GM10248 (cell line): ENCODE data around the gene RBBP7.

Experiments used
- CTCF ChIA-PET: fragments of 300-600 bp; sonication (Branson Sonifier 250); formaldehyde crosslinking; extraction: SDS; loops from one replicate; lab custom pipeline; 2021; ENCODE audit warnings: antibody characterized with exemption; lab: Yijun Ruan, JAX
- POLR2A ChIA-PET: fragments of 350-650 bp; sonication (Branson Sonifier 250); formaldehyde crosslinking; extraction: SDS; loops from one replicate; lab custom pipeline; 2020; ENCODE audit warnings: antibody characterized with exemption; lab: Yijun Ruan, JAX
- DNase-seq: peaks from one replicate; pipeline ENCODE4 v3.0.0; 2012; ENCODE audit errors: extremely low spot score
- TF ChIP-seq, protein P1 (sequence below): IDR thresholded peaks from 2 replicates; pipeline ENCODE4 v1.5.1; 2012; ENCODE audit warnings: mild to moderate bottlenecking, low read depth; ENCODE audit errors: extremely low read depth, missing control alignments, control extremely low read depth

The RBBP7 gene

DNA sequence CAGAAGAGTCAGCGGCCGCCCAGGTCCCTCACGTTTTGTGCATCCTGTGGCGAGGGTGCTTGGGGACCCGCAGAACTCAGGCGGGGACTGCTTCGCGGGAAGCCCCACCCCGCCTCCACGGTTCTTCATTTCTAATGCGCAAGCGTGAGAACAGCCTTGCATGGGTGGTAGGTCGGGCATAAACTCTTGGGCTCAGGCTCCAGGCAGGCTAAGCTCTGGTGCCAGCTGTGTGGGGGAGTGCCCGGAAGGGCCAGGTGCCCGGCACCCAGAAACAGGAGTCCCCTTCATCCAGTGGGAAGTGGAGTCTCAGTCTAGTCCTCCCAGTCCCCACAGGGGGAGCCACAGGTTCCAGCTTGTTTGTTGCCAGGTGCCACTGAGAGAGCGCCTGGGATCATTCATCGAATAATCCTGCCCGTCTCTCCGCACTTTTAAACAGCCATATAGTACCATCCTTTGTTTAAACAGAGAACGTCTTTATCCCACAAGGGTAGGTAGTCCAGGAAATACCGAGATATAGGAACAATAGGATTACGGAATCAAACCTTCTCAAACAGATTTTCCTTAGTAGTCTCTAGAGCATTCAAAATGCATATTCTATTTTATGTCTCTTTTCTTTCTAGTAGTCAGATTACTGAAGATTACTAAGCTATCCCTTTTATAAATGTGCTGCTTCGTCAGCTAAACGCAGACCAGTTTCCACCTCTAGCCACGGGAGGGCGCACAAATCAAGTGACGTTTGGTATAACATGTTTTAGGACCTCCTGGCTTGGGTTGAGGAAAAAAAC is 12.7 kb upstream of the RBBP7 start:
- POLR2A ChIA-PET, result no interaction called here
- peak; percentile 61 for DNase-seq
- TF ChIP-seq, protein P1, sequence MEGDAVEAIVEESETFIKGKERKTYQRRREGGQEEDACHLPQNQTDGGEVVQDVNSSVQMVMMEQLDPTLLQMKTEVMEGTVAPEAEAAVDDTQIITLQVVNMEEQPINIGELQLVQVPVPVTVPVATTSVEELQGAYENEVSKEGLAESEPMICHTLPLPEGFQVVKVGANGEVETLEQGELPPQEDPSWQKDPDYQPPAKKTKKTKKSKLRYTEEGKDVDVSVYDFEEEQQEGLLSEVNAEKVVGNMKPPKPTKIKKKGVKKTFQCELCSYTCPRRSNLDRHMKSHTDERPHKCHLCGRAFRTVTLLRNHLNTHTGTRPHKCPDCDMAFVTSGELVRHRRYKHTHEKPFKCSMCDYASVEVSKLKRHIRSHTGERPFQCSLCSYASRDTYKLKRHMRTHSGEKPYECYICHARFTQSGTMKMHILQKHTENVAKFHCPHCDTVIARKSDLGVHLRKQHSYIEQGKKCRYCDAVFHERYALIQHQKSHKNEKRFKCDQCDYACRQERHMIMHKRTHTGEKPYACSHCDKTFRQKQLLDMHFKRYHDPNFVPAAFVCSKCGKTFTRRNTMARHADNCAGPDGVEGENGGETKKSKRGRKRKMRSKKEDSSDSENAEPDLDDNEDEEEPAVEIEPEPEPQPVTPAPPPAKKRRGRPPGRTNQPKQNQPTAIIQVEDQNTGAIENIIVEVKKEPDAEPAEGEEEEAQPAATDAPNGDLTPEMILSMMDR, result peak; percentile 69
- CTCF ChIA-PET, result interaction anchor here (0.6 to 5.4 kb wide), 22 partner anchors 9 to 171 kb away, joined by 3 to 45 read pairs (median 5); partner anchors contain the start of gene REPS2

- ChIA-PET CTCF (interaction anchor here (0.6 to 5.4 kb wide), 19 partner anchors 9 to 164 kb away, joined by 3 to 45 read pairs (median 4); partner anchors contain the start of gene REPS2), POLR2A (no interaction called here)
- TF ChIP-seq, protein P1, result no peak
- DNase-seq, result peak; percentile 18
These were observed 12.0 kb upstream of the RBBP7 start for GRCh38 chrX:16882169-16882568.

DNA sequence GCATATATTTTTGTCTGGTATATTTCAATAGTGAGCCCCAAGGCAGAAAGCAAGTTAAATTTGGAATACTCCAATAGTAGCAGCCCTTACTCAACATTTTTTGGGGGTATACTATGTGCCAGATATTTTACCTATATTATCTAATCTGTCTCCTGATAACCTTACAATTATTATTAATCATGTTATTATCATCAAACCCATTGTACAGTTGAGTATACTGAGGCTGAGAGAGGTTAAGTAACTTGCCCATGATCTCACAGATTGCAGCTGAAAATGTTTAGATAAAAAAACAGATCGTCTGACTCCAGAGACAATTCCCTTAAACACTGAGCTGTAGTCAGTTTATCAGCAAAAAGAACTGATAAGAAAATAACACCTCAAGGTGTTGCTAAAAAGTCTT is 6.5 kb upstream of the RBBP7 start:
- DNase-seq, result no peak
- TF ChIP-seq, protein P1, result no peak
- ChIA-PET CTCF (interaction anchor here (1.6 kb wide), 1 partner anchor 15 kb away, joined by 3 read pairs; no protein-coding TSS in a partner anchor), POLR2A (no interaction called here)

GRCh38 chrX:16874458-16875095 is 4.4 kb upstream of the RBBP7 start:
- ChIA-PET POLR2A (no interaction called here), CTCF (interaction anchor here (0.9 to 5.1 kb wide), 3 partner anchors 10 to 67 kb away, joined by 3 to 45 read pairs (median 6); no protein-coding TSS in a partner anchor)
- no peak for DNase-seq
- TF ChIP-seq, protein P1, result no peak

DNA sequence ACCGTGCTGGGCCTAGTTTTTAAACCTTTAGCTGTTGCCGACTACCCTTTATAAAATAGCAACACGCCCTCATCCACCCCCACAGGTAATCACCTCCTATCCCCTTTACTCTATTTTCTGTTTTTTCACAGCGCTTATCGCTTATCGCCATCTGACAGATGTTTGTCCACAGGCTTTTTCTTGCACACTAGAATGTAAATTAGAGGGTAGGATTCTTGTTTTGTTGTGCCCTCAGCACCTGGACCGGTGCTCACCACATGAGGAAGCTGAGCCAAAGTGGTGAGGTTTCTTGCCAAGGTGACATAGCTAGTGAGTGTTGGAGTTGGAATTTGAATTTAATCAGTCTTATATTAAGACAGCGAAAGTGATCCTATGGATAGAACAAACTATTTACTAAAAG is 2.9 kb upstream of the RBBP7 start:
- POLR2A ChIA-PET, result no interaction called here
- no peak for DNase-seq
- TF ChIP-seq, protein P1, result no peak
- CTCF ChIA-PET, result interaction anchor here (0.7 to 5.1 kb wide), 3 partner anchors 11 to 65 kb away, joined by 3 to 45 read pairs (median 6); no protein-coding TSS in a partner anchor
